HepG2 (cell line): Measurements from ENCODE around the gene GFPT1. TPM values are rescaled to one million over a fixed set of nuclear protein-coding genes. Genes with fewer than 3 reads are reported as not detected.
A peak's percentile ranks its signal among the peaks of the same experiment; 100 is the strongest.

ENCODE experiments used
- ARHGAP35 ChIP-seq: sonication (generic); formaldehyde crosslinking; IDR thresholded peaks from 2 replicates; pipeline ENCODE4 v1.9.0; 2022; ENCODE audit warnings: mild to moderate bottlenecking, inconsistent platforms, moderate library complexity, missing genetic modification reagents, borderline replicate concordance
- ARNTL ChIP-seq: sonication (generic); formaldehyde crosslinking; IDR thresholded peaks from 2 replicates; pipeline ENCODE4 v1.4.0; 2020; ENCODE audit warnings: mild to moderate bottlenecking, missing genetic modification reagents
- FOSL2 ChIP-seq: sonication (generic); formaldehyde crosslinking; IDR thresholded peaks from 2 replicates; pipeline ENCODE4 v1.4.0; 2020; ENCODE audit warnings: missing genetic modification reagents
- MAZ ChIP-seq, 2 experiments: sonication (generic) in 1 of 2; formaldehyde crosslinking in 1 of 2; IDR thresholded peaks; 2 replicates each; pipeline versions ENCODE4 v1.5.0 to v1.6.1; 2012 to 2020; ENCODE audit warnings: low read depth in 2 of 2, mild to moderate bottlenecking in 2 of 2, borderline replicate concordance in 1 of 2, improper control_type of control experiment in 1 of 2, low read length in 1 of 2, missing genetic modification reagents in 1 of 2, moderate library complexity in 1 of 2
- NFE2 ChIP-seq: sonication (generic); formaldehyde crosslinking; IDR thresholded peaks from 2 replicates; pipeline ENCODE4 v1.4.0; 2020; ENCODE audit warnings: missing genetic modification reagents
- PREB ChIP-seq: sonication (generic); formaldehyde crosslinking; IDR thresholded peaks from 2 replicates; pipeline ENCODE4 v1.4.0; 2020; ENCODE audit warnings: missing genetic modification reagents
- SALL1 ChIP-seq: sonication (generic); formaldehyde crosslinking; IDR thresholded peaks from 2 replicates; pipeline ENCODE4 v1.8.0; 2022; ENCODE audit warnings: mild to moderate bottlenecking, missing genetic modification reagents
- SAP130 ChIP-seq: IDR thresholded peaks from 2 replicates; pipeline ENCODE4 v1.6.1; 2016; ENCODE audit warnings: low read depth
- TBX3 ChIP-seq: fragments of 450-650 bp; IDR thresholded peaks from 2 replicates; pipeline ENCODE4 v1.6.1; 2017; ENCODE audit warnings: antibody characterized with exemption, mild to moderate bottlenecking, inconsistent platforms, borderline replicate concordance
- TEAD3 ChIP-seq: optimal IDR thresholded peaks from 2 replicates; pipeline ENCODE3; 2016; ENCODE audit warnings: borderline replicate concordance
- ZFP91 ChIP-seq: sonication (generic); formaldehyde crosslinking; IDR thresholded peaks from 2 replicates; pipeline ENCODE4 v1.9.0; 2022; ENCODE audit warnings: missing genetic modification reagents, mild to moderate bottlenecking, borderline replicate concordance
- ZHX1 ChIP-seq: sonication (generic); formaldehyde crosslinking; IDR thresholded peaks from 2 replicates; pipeline ENCODE4 v1.8.1; 2022; ENCODE audit warnings: low read depth, mild to moderate bottlenecking, missing genetic modification reagents
- ZNF235 ChIP-seq: sonication (generic); formaldehyde crosslinking; IDR thresholded peaks from 2 replicates; pipeline ENCODE4 v1.8.1; 2023; ENCODE audit warnings: mild to moderate bottlenecking, missing genetic modification reagents, borderline replicate concordance
- ZNF318 ChIP-seq: sonication (generic); formaldehyde crosslinking; IDR thresholded peaks from 2 replicates; pipeline ENCODE4 v1.4.0; 2020; ENCODE audit warnings: mild to moderate bottlenecking, missing genetic modification reagents
- ZNF460 ChIP-seq: sonication (generic); formaldehyde crosslinking; IDR thresholded peaks from 2 replicates; pipeline ENCODE4 v1.5.1; 2020; ENCODE audit warnings: missing genetic modification reagents, mild to moderate bottlenecking, borderline replicate concordance
- ZNF652 ChIP-seq: IDR thresholded peaks from 2 replicates; pipeline ENCODE4 v1.6.1; 2016; ENCODE audit warnings: low read depth, borderline replicate concordance
- polyA plus RNA-seq, 8 experiments: library from polyadenylated mRNA; depleted of rRNA in 3 of 8; stranded (reverse) in 7 of 8; unstranded in 1 of 8; fragments of >200 nt; fragmentation: Illumina TruSeq in 4 of 8; extraction: Trizol in 4 of 8; gene quantifications; 2 replicates each; pipeline versions ENCODE4 v1.2.1 to v1.2.3, GENCODE V29; 2011 to 2016; ENCODE audit warnings: low read depth in 4 of 8, missing spikeins in 1 of 8, mixed read lengths in 1 of 8; ENCODE audit not compliant: insufficient read depth in 1 of 8
- total RNA-seq, 5 experiments: library from RNA; depleted of rRNA; stranded (reverse); fragments of >200 nt; fragmentation: Illumina TruSeq; extraction: Trizol; gene quantifications; 2 replicates each; pipeline ENCODE4 v1.2.3, GENCODE V29; 2016; ENCODE audit warnings: low read depth in 1 of 5

Gene GFPT1
- total and polyA plus RNA-seq, 2 of the 13 experiments (the other 11 are each of a cell fraction or from before 2014, with no cell fraction given): 24.0 to 84.9 TPM

GRCh38 chr2:69307579-69308064, 79.4 kb downstream of the GFPT1 start (continued):
- TF ChIP-seq ZNF318 (CRISPR knock-in tag): no peak
- no peak for TF ChIP-seq ARNTL
- peak; percentile 2; the same call in 1 of the 2 replicates for TF ChIP-seq SALL1 (CRISPR knock-in tag)
- TF ChIP-seq ZFP91 (CRISPR knock-in tag): peak; percentile 14; the same call in 1 of the 2 replicates
- no peak for TF ChIP-seq TBX3
- TF ChIP-seq ARHGAP35: no peak
- no peak for TF ChIP-seq PREB (CRISPR knock-in tag)
- TF ChIP-seq FOSL2 (CRISPR knock-in tag): no peak; the same call in 1 of the 2 replicates
- no peak for TF ChIP-seq ZNF652 (CRISPR knock-in tag)
- TF ChIP-seq SAP130 (CRISPR knock-in tag): no peak
- TF ChIP-seq ZNF235: no peak
- no peak for TF ChIP-seq TEAD3 (CRISPR knock-in tag)
- TF ChIP-seq ZHX1: no peak
- TF ChIP-seq NFE2 (CRISPR knock-in tag): no peak
- no peak for TF ChIP-seq MAZ (IDR thresholded peaks at IDR 0.05; ENCODE audit: borderline replicate concordance, low read depth, low read length)
- TF ChIP-seq MAZ (CRISPR knock-in tag; IDR thresholded peaks at IDR 0.05; ENCODE audit: low read depth): no peak
- no peak for TF ChIP-seq ZNF460 (CRISPR knock-in tag)
